ENCODE data around the gene CUL3. TPM values are rescaled to one million over a fixed set of nuclear protein-coding genes. Genes with fewer than 3 reads are reported as not detected.
"Not testable (repeated sequence)": the region's sequence is repeated elsewhere in the genome, so short reads cannot be mapped to it uniquely, and the experiment has no call there.

CUL3 gene
- total RNA-seq, 1 experiment from 2014 or later: 104 TPM

DNA sequence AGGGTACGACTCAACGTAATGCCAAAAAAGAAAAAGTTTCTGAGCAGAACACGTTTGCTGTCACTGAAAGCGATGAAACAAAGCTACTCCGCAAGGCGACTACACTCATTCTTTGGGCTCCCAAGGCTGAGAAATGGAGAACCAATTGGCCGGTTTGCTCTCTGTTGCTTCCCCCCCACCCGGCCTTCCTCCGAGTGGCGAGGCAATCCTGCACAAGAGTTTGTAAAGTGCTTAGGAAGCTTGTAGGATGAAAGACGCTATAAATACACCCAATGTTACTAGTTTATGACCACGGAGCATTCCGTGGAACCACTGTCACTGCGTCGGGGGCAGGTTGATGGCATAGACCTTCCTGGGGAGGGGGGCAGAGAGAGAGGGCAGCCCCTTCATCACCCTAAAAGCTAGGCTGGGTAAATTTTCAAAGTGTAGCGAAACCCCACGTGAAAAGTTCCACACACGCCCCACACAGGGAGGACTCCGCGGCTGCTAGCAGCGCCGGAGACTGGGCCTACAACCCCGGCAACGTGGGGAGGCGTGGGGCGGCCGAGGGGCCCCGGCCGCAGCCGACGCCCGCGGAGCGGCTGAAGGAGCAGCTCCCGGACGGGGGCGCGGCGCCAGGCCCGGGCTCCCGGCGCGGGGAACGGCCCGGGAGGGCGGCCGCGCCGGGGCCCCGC is 915 bp downstream of the CUL3 start:
- ChIA-PET CTCF (interaction anchor here (0.5 to 0.7 kb wide), 2 partner anchors 67 to 115 kb away, joined by 7 to 8 read pairs; no protein-coding TSS in a partner anchor), POLR2A (no interaction called here)
- Histone ChIP-seq H3K27ac (ENCODE audit: low read length) (peak overlapping the region; percentile 76), H3K4me1 (ENCODE audit: control insufficient read depth, insufficient read depth, low read length) (peaks cover 23% of the 10 kb centered on the region), H3K27me3 (ENCODE audit: control insufficient read depth, insufficient read depth, low read length) (no peaks in the 10 kb centered on the region), H3K36me3 (ENCODE audit: control insufficient read depth, insufficient read depth, low read length) (peaks cover 6% of the 10 kb centered on the region; the same call in 1 of the 2 replicates), H3K4me3 (ENCODE audit: low read depth in 2 of 2, low read length in 2 of 2) (peak overlapping the region; percentile 95 to 98), H3K9me3 (ENCODE audit: control insufficient read depth, insufficient read depth, low read depth, low read length) (no peaks in the 10 kb centered on the region)
- no peak for DNase-seq (ENCODE audit: low read depth, low spot score)
- in situ Hi-C loops (cut with HindIII; ENCODE audit: low pct_unique_long_range_greater_than_20kb, low sequenced_read_pairs): no loop called here
- intact Hi-C loops (cut with micrococcal nuclease; ENCODE audit: unreplicated experiment): no loop called here
- ATAC-seq: no peak
- no TSS peak for BruUV-seq (replicated peaks)
- TF ChIP-seq TCF7L2 (IDR thresholded peaks at IDR 0.05; ENCODE audit: low read depth, low read length) (no peak), SIN3A (IDR thresholded peaks at IDR 0.05; ENCODE audit: borderline replicate concordance, insufficient read depth, low read depth, low read length) (0 out of 2 replicates have a peak, but pooled peaks have one; percentile 26)

DNA sequence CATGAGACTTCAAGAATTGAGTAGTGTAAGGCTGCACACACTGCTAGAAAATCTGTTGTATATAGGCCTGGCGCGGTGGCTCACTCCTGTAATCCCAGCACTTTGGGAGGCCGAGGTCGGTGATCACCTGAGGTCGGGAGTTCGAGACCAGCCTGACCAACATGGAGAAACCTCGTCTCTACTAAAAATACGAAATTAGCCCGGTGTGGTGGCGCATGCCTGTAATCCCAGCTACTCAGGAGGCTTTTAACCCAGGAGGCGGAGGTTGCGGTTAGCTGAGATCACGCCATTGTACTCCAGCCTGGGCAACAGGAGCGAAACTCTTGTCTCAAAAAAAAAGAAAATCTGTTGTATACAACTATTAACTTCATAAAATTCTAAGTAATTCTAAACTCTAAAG is 2.1 kb downstream of the CUL3 start:
- H3K27ac ChIP-seq (ENCODE audit: low read length): peak overlapping the region; percentile 76
- intact Hi-C loops (cut with micrococcal nuclease; ENCODE audit: unreplicated experiment); in situ Hi-C loops (cut with HindIII; ENCODE audit: low pct_unique_long_range_greater_than_20kb, low sequenced_read_pairs); BruUV-seq (replicated peaks); ATAC-seq; CTCF ChIA-PET; H3K36me3 ChIP-seq (ENCODE audit: control insufficient read depth, insufficient read depth, low read length); DNase-seq (ENCODE audit: low read depth, low spot score); H3K9me3 ChIP-seq (ENCODE audit: control insufficient read depth, insufficient read depth, low read depth, low read length); POLR2A ChIA-PET; H3K27me3 ChIP-seq (ENCODE audit: control insufficient read depth, insufficient read depth, low read length): not testable (repeated sequence)
- H3K4me1 ChIP-seq (ENCODE audit: control insufficient read depth, insufficient read depth, low read length): peaks cover 26% of the 10 kb centered on the region
- peak overlapping the region; percentile 95 to 98 for H3K4me3 ChIP-seq (ENCODE audit: low read depth in 2 of 2, low read length in 2 of 2)

DNA sequence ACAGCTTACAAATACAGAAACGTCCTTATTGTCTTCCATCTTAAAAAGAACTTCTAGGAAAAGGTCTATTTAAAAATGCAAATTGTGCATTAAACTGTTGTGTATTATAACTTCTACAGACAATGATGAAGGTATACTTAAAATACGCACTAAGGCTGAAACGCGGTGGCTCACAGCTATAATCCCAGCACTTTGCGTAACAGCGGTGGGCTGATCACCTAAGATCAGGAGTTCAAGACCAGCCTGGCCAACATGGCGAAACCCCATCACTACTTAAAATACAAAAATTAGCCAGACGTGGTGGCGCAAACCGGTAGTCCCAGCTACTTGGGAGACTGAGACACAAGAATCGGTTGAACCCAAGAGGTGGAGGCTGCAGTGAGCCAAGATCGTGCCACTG is 4.9 kb downstream of the CUL3 start:
- ChIA-PET POLR2A (no interaction called here), CTCF (no interaction called here)
- H3K4me3 ChIP-seq (ENCODE audit: low read depth in 2 of 2, low read length in 2 of 2): no peak overlapping the region
- in situ Hi-C loops (cut with HindIII; ENCODE audit: low pct_unique_long_range_greater_than_20kb, low sequenced_read_pairs) (no loop called here), intact Hi-C loops (cut with micrococcal nuclease; ENCODE audit: unreplicated experiment) (no loop called here)
- BruUV-seq (replicated peaks): no TSS peak
- H3K4me1 ChIP-seq (ENCODE audit: control insufficient read depth, insufficient read depth, low read length): peaks cover 26% of the 10 kb centered on the region
- H3K27ac ChIP-seq (ENCODE audit: low read length): no peak overlapping the region
- H3K9me3 ChIP-seq (ENCODE audit: control insufficient read depth, insufficient read depth, low read depth, low read length): no peaks in the 10 kb centered on the region
- DNase-seq (ENCODE audit: low read depth, low spot score) (no peak), ATAC-seq (no peak)
- TF ChIP-seq, protein P1, sequence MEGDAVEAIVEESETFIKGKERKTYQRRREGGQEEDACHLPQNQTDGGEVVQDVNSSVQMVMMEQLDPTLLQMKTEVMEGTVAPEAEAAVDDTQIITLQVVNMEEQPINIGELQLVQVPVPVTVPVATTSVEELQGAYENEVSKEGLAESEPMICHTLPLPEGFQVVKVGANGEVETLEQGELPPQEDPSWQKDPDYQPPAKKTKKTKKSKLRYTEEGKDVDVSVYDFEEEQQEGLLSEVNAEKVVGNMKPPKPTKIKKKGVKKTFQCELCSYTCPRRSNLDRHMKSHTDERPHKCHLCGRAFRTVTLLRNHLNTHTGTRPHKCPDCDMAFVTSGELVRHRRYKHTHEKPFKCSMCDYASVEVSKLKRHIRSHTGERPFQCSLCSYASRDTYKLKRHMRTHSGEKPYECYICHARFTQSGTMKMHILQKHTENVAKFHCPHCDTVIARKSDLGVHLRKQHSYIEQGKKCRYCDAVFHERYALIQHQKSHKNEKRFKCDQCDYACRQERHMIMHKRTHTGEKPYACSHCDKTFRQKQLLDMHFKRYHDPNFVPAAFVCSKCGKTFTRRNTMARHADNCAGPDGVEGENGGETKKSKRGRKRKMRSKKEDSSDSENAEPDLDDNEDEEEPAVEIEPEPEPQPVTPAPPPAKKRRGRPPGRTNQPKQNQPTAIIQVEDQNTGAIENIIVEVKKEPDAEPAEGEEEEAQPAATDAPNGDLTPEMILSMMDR (IDR thresholded peaks at IDR 0.05): no peak
- no peak for TF ChIP-seq TCF7L2 (IDR thresholded peaks at IDR 0.05; ENCODE audit: low read depth, low read length)
- TF ChIP-seq POLR2AphosphoS5 (IDR thresholded peaks at IDR 0.05; ENCODE audit: low read depth, low read length): no peak
- no peak for TF ChIP-seq SIN3A (IDR thresholded peaks at IDR 0.05; ENCODE audit: borderline replicate concordance, insufficient read depth, low read depth, low read length)
- TF ChIP-seq, protein P2, sequence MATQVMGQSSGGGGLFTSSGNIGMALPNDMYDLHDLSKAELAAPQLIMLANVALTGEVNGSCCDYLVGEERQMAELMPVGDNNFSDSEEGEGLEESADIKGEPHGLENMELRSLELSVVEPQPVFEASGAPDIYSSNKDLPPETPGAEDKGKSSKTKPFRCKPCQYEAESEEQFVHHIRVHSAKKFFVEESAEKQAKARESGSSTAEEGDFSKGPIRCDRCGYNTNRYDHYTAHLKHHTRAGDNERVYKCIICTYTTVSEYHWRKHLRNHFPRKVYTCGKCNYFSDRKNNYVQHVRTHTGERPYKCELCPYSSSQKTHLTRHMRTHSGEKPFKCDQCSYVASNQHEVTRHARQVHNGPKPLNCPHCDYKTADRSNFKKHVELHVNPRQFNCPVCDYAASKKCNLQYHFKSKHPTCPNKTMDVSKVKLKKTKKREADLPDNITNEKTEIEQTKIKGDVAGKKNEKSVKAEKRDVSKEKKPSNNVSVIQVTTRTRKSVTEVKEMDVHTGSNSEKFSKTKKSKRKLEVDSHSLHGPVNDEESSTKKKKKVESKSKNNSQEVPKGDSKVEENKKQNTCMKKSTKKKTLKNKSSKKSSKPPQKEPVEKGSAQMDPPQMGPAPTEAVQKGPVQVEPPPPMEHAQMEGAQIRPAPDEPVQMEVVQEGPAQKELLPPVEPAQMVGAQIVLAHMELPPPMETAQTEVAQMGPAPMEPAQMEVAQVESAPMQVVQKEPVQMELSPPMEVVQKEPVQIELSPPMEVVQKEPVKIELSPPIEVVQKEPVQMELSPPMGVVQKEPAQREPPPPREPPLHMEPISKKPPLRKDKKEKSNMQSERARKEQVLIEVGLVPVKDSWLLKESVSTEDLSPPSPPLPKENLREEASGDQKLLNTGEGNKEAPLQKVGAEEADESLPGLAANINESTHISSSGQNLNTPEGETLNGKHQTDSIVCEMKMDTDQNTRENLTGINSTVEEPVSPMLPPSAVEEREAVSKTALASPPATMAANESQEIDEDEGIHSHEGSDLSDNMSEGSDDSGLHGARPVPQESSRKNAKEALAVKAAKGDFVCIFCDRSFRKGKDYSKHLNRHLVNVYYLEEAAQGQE (IDR thresholded peaks at IDR 0.05; ENCODE audit: insufficient read depth in 1 of 2, low read depth in 2 of 2, low read length in 1 of 2): no peak
- H3K27me3 ChIP-seq (ENCODE audit: control insufficient read depth, insufficient read depth, low read length): no peaks in the 10 kb centered on the region
- peaks cover 6% of the 10 kb centered on the region; the same call in 1 of the 2 replicates for H3K36me3 ChIP-seq (ENCODE audit: control insufficient read depth, insufficient read depth, low read length)
